HEK293 (cell line): ENCODE measurements around the gene FASN.

Experiments used
- CTCF ChIA-PET: fragments of 350-600 bp; formaldehyde crosslinking; extraction: SDS; loops from one replicate; lab custom pipeline; 2021; ENCODE audit warnings: antibody characterized with exemption; lab: Yijun Ruan, JAX
- POLR2A ChIA-PET: fragments of 300-600 bp; formaldehyde crosslinking; extraction: SDS; loops from one replicate; lab custom pipeline; 2020; ENCODE audit warnings: antibody characterized with exemption, inconsistent platforms; lab: Yijun Ruan, JAX
- H3K27ac ChIP-seq: fragments of 200-500 bp; sonication (Bioruptor generic); 2 replicates; pipeline ENCODE4 v1.5.1; 2014; ENCODE audit warnings: low read depth, low read length, control low read depth, inconsistent platforms; ENCODE audit errors: extremely low read depth
- H3K36me3 ChIP-seq, 2 experiments: fragments of 200-500 bp in 1 of 2; sonication (Bioruptor generic) in 1 of 2; 1 replicate in 1 of 2; 2 replicates in 1 of 2; pipeline ENCODE4 v1.5.1; 2014 to 2017; ENCODE audit warnings: inconsistent platforms in 2 of 2, low read length in 2 of 2; ENCODE audit not compliant: control insufficient read depth in 2 of 2, insufficient read depth in 1 of 2
- H3K4me1 ChIP-seq: fragments of 200-500 bp; sonication (Bioruptor generic); 2 replicates; pipeline ENCODE4 v1.5.1; 2014; ENCODE audit warnings: mild to moderate bottlenecking, low read length, inconsistent platforms; ENCODE audit not compliant: control insufficient read depth, insufficient read depth
- H3K4me3 ChIP-seq: 2 replicates; pipeline ENCODE4 v1.5.1; 2011; ENCODE audit warnings: low read depth, mild to moderate bottlenecking, control low read depth, low read length, moderate library complexity
- H3K9me3 ChIP-seq: fragments of 200-500 bp; sonication (Bioruptor generic); 2 replicates; pipeline ENCODE4 v1.5.1; 2014; ENCODE audit warnings: low read depth, low read length, inconsistent platforms; ENCODE audit not compliant: control insufficient read depth, insufficient read depth
- GLI2 ChIP-seq: fragments of 450-650 bp; formaldehyde crosslinking; IDR thresholded peaks from 2 replicates; pipeline ENCODE4; 2017; ENCODE audit warnings: missing biosample characterization, missing genetic modification characterization, low read depth, borderline replicate concordance
- GLI4 ChIP-seq: fragments of 450-650 bp; formaldehyde crosslinking; IDR thresholded peaks from 2 replicates; pipeline ENCODE4 v1.5.1; 2016; ENCODE audit warnings: missing biosample characterization, missing genetic modification characterization
- GLIS1 ChIP-seq: fragments of 450-650 bp; formaldehyde crosslinking; IDR thresholded peaks from 2 replicates; pipeline ENCODE4 v1.5.1; 2016; ENCODE audit warnings: missing biosample characterization, missing genetic modification characterization
- IKZF3 ChIP-seq: fragments of 450-650 bp; IDR thresholded peaks from 2 replicates; pipeline ENCODE4 v1.5.0; 2018; ENCODE audit warnings: missing biosample characterization, mild to moderate bottlenecking, missing genetic modification characterization, moderate library complexity
- REPIN1 ChIP-seq: fragments of 450-650 bp; formaldehyde crosslinking; IDR thresholded peaks from 2 replicates; pipeline ENCODE4 v1.5.1; 2017; ENCODE audit warnings: missing biosample characterization, missing genetic modification characterization, low read depth
- TRIM28 ChIP-seq: IDR thresholded peaks from 2 replicates; pipeline ENCODE4 v1.6.1; 2011; ENCODE audit warnings: low read length, control low read depth, borderline replicate concordance
- YY1 ChIP-seq: fragments of 450-650 bp; formaldehyde crosslinking; IDR thresholded peaks from 2 replicates; pipeline ENCODE4 v1.5.1; 2018; ENCODE audit warnings: missing biosample characterization, missing genetic modification characterization
- ZBTB26 ChIP-seq: fragments of 450-650 bp; formaldehyde crosslinking; optimal IDR thresholded peaks from 2 replicates; pipeline ENCODE3; 2016; ENCODE audit warnings: missing biosample characterization, mild to moderate bottlenecking, missing genetic modification characterization
- ZBTB48 ChIP-seq: fragments of 450-650 bp; formaldehyde crosslinking; IDR thresholded peaks from 2 replicates; pipeline ENCODE4 v1.5.1; 2016; ENCODE audit warnings: missing biosample characterization, missing genetic modification characterization
- ZFP69B ChIP-seq: fragments of 450-650 bp; formaldehyde crosslinking; IDR thresholded peaks from 2 replicates; pipeline ENCODE4 v1.5.1; 2016; ENCODE audit warnings: missing biosample characterization, missing genetic modification characterization
- ZNF133 ChIP-seq: fragments of 450-650 bp; formaldehyde crosslinking; IDR thresholded peaks from 2 replicates; pipeline ENCODE4 v1.5.1; 2016; ENCODE audit warnings: missing biosample characterization, missing genetic modification characterization
- ZNF174 ChIP-seq: fragments of 450-650 bp; formaldehyde crosslinking; IDR thresholded peaks from 2 replicates; pipeline ENCODE4 v1.5.0; 2017; ENCODE audit warnings: missing biosample characterization, mild to moderate bottlenecking, missing genetic modification characterization
- ZNF26 ChIP-seq: fragments of 450-650 bp; formaldehyde crosslinking; IDR thresholded peaks from 2 replicates; pipeline ENCODE4 v1.5.1; 2016; ENCODE audit warnings: missing biosample characterization, missing genetic modification characterization
- ZNF302 ChIP-seq: fragments of 450-650 bp; formaldehyde crosslinking; IDR thresholded peaks from 2 replicates; pipeline ENCODE4 v1.5.1; 2016; ENCODE audit warnings: missing biosample characterization, missing genetic modification characterization, low read depth
- ZNF549 ChIP-seq: fragments of 450-650 bp; IDR thresholded peaks from 2 replicates; pipeline ENCODE4 v1.5.1; 2018; ENCODE audit warnings: missing biosample characterization, missing genetic modification characterization, mild to moderate bottlenecking, inconsistent platforms, moderate library complexity
- ZNF596 ChIP-seq: fragments of 450-650 bp; IDR thresholded peaks from 2 replicates; pipeline ENCODE4 v1.5.0; 2018; ENCODE audit warnings: missing biosample characterization, mild to moderate bottlenecking, missing genetic modification characterization, moderate library complexity
- ZNF610 ChIP-seq: fragments of 450-650 bp; formaldehyde crosslinking; IDR thresholded peaks from 2 replicates; pipeline ENCODE4 v1.5.1; 2016; ENCODE audit warnings: missing biosample characterization, missing genetic modification characterization, borderline replicate concordance
- ZNF768 ChIP-seq: fragments of 450-650 bp; formaldehyde crosslinking; IDR thresholded peaks from 2 replicates; pipeline ENCODE4 v1.5.1; 2018; ENCODE audit warnings: missing biosample characterization, mild to moderate bottlenecking, missing genetic modification characterization
- ZNF791 ChIP-seq: fragments of 450-650 bp; formaldehyde crosslinking; IDR thresholded peaks from 2 replicates; pipeline ENCODE4 v1.5.1; 2016; ENCODE audit warnings: missing biosample characterization, missing genetic modification characterization
- TF ChIP-seq, protein P1 (sequence below): fragments of 450-650 bp; formaldehyde crosslinking; IDR thresholded peaks from 2 replicates; pipeline ENCODE4 v1.5.1; 2016; ENCODE audit warnings: missing biosample characterization, missing genetic modification characterization
- TF ChIP-seq, protein P2 (sequence below): fragments of 450-650 bp; IDR thresholded peaks from 2 replicates; pipeline ENCODE4 v1.5.1; 2018; ENCODE audit warnings: missing biosample characterization, missing genetic modification characterization
- TF ChIP-seq, protein P3 (sequence below): fragments of 450-650 bp; formaldehyde crosslinking; IDR thresholded peaks from 2 replicates; pipeline ENCODE4 v1.5.1; 2017; ENCODE audit warnings: missing biosample characterization, missing genetic modification characterization
- TF ChIP-seq, protein P4 (sequence below): fragments of 450-650 bp; formaldehyde crosslinking; IDR thresholded peaks from 2 replicates; pipeline ENCODE4 v1.5.1; 2016; ENCODE audit warnings: missing biosample characterization, missing genetic modification characterization

The FASN gene

GRCh38 chr17:82097919-82098168 is 192 bp downstream of the FASN start:
- Histone ChIP-seq H3K27ac (peak overlapping the region; percentile 99), H3K4me3 (peak overlapping the region; percentile 84), H3K9me3 (no peaks in the 10 kb centered on the region), H3K4me1 (0 out of 2 replicates have a peak, but pooled peaks cover 7% of the 10 kb centered on the region), H3K36me3 (peaks cover 9 to 40% of the 10 kb centered on the region in 2 experiments; a peak in 2 of 3 replicates)
- CTCF ChIA-PET, result interaction anchor here (0.9 kb wide), 1 partner anchor 60 kb away, joined by 4 read pairs; the partner anchor contains the start of gene DCXR
- POLR2A ChIA-PET, result interaction anchor here (0.6 to 3.9 kb wide), 10 partner anchors 9 to 265 kb away, joined by 3 to 18 read pairs (median 5); partner anchors contain the start of genes CENPX, DCXR, GPS1 and LRRC45
- TF ChIP-seq, protein P1, sequence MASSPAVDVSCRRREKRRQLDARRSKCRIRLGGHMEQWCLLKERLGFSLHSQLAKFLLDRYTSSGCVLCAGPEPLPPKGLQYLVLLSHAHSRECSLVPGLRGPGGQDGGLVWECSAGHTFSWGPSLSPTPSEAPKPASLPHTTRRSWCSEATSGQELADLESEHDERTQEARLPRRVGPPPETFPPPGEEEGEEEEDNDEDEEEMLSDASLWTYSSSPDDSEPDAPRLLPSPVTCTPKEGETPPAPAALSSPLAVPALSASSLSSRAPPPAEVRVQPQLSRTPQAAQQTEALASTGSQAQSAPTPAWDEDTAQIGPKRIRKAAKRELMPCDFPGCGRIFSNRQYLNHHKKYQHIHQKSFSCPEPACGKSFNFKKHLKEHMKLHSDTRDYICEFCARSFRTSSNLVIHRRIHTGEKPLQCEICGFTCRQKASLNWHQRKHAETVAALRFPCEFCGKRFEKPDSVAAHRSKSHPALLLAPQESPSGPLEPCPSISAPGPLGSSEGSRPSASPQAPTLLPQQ (tag by site-specific recombination), result no peak
- TF ChIP-seq YY1 (peak; percentile 48; the same call in 1 of the 2 replicates), ZNF596 (tag by site-specific recombination) (0 out of 2 replicates have a peak, but pooled peaks have one; percentile 63), IKZF3 (peak; percentile 18; the same call in 1 of the 2 replicates), ZBTB26 (tag by site-specific recombination) (peak; percentile 24)
- TF ChIP-seq, protein P2, sequence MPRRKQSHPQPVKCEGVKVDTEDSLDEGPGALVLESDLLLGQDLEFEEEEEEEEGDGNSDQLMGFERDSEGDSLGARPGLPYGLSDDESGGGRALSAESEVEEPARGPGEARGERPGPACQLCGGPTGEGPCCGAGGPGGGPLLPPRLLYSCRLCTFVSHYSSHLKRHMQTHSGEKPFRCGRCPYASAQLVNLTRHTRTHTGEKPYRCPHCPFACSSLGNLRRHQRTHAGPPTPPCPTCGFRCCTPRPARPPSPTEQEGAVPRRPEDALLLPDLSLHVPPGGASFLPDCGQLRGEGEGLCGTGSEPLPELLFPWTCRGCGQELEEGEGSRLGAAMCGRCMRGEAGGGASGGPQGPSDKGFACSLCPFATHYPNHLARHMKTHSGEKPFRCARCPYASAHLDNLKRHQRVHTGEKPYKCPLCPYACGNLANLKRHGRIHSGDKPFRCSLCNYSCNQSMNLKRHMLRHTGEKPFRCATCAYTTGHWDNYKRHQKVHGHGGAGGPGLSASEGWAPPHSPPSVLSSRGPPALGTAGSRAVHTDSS (tag by site-specific recombination), result peak; percentile 9; the same call in 1 of the 2 replicates
- TF ChIP-seq, protein P3, sequence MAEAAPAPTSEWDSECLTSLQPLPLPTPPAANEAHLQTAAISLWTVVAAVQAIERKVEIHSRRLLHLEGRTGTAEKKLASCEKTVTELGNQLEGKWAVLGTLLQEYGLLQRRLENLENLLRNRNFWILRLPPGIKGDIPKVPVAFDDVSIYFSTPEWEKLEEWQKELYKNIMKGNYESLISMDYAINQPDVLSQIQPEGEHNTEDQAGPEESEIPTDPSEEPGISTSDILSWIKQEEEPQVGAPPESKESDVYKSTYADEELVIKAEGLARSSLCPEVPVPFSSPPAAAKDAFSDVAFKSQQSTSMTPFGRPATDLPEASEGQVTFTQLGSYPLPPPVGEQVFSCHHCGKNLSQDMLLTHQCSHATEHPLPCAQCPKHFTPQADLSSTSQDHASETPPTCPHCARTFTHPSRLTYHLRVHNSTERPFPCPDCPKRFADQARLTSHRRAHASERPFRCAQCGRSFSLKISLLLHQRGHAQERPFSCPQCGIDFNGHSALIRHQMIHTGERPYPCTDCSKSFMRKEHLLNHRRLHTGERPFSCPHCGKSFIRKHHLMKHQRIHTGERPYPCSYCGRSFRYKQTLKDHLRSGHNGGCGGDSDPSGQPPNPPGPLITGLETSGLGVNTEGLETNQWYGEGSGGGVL (tag by site-specific recombination), result no peak

DNA sequence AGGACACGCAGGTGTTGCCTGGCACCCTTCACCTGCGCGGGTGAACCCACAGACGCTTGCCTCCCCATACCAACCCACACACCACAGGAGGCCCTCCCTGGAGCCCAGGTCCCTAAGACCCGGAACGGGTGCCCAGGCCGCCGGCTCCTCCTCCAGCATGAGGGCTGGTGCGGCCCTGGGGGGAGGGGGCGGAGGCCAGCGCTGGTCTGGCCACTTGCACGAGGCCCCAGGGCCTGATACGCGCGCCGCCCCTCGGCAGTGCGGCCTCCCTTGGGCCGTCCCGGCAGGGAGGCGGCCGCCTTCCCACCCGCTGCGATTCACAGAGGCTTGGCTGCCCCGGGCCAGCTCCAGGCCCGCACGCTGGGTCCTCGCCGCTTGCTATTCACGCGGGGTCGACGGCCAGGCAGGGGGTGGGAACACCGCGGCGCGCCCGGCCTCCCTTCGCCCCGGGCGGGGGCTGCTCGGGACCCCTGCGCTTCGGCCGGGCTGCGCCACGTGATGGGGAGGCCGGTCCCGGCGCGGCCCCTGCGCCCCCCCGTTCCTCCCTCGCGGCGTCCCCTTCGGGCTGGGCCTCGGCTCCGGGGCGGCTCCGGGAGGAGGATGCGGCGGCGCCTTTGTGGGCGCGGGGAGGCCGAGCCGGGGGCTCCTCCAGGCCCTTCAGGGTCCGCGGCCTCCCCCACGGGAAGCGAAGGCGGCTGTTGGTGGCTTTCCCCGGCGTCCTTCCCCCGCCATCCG is 685 bp downstream of the FASN start:
- ChIA-PET CTCF (interaction anchor here (0.7 to 0.9 kb wide), 2 partner anchors 60 to 173 kb away, joined by 3 to 4 read pairs; partner anchors contain the start of gene DCXR), POLR2A (interaction anchor here (0.6 to 3.9 kb wide), 12 partner anchors 10 to 264 kb away, joined by 3 to 18 read pairs (median 4); partner anchors contain the start of genes CENPX, DCXR, GPS1 and LRRC45)
- Histone ChIP-seq H3K4me1 (0 out of 2 replicates have a peak, but pooled peaks cover 7% of the 10 kb centered on the region), H3K4me3 (peak overlapping the region; percentile 84), H3K36me3 (peaks cover 9 to 45% of the 10 kb centered on the region in 2 experiments; a peak in 2 of 3 replicates), H3K27ac (peak overlapping the region; percentile 99), H3K9me3 (no peaks in the 10 kb centered on the region)
- TF ChIP-seq, protein P4, sequence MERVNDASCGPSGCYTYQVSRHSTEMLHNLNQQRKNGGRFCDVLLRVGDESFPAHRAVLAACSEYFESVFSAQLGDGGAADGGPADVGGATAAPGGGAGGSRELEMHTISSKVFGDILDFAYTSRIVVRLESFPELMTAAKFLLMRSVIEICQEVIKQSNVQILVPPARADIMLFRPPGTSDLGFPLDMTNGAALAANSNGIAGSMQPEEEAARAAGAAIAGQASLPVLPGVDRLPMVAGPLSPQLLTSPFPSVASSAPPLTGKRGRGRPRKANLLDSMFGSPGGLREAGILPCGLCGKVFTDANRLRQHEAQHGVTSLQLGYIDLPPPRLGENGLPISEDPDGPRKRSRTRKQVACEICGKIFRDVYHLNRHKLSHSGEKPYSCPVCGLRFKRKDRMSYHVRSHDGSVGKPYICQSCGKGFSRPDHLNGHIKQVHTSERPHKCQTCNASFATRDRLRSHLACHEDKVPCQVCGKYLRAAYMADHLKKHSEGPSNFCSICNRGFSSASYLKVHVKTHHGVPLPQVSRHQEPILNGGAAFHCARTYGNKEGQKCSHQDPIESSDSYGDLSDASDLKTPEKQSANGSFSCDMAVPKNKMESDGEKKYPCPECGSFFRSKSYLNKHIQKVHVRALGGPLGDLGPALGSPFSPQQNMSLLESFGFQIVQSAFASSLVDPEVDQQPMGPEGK (tag by site-specific recombination), result peak; percentile 56; the same call in 1 of the 2 replicates
- TF ChIP-seq ZNF610 (tag by site-specific recombination) (no peak), ZNF549 (tag by site-specific recombination) (no peak), ZFP69B (tag by site-specific recombination) (no peak), GLI4 (tag by site-specific recombination) (no peak), ZNF791 (tag by site-specific recombination) (no peak), ZNF302 (tag by site-specific recombination) (no peak), ZNF768 (tag by site-specific recombination) (no peak), GLIS1 (tag by site-specific recombination) (peak; percentile 96), ZNF133 (tag by site-specific recombination) (no peak), ZBTB48 (tag by site-specific recombination) (peak; percentile 78), GLI2 (no peak), ZNF26 (tag by site-specific recombination) (no peak), REPIN1 (no peak), TRIM28 (no peak), ZNF174 (no peak)
